Breast epithelium (tissue), 4 donors: ENCODE data around the gene STARD9. TPM values are rescaled to one million over a fixed set of nuclear protein-coding genes. Genes with fewer than 3 reads are reported as not detected.
A peak's percentile ranks its signal among the peaks of the same experiment; 100 is the strongest.
"Not testable (repeated sequence)": the region's sequence is repeated elsewhere in the genome, so short reads cannot be mapped to it uniquely, and the experiment has no call there.

ENCODE experiments used
- DNase-seq, 2 donors: peaks; one replicate each; pipeline ENCODE4 v3.0.0-alpha.2; 2019; ENCODE audit warnings: low spot score in 2 of 2
- H3K27ac ChIP-seq, 2 donors: fragments of 200-600 bp; sonication (generic) in 1 of 2; one replicate each; pipeline ENCODE4 v1.5.1; 2016 to 2019; ENCODE audit warnings: mild to moderate bottlenecking in 1 of 2
- H3K27me3 ChIP-seq, 2 donors: fragments of 200-600 bp; sonication (generic) in 1 of 2; one replicate each; pipeline versions ENCODE4 v1.5.1 to v1.6.0; 2017 to 2019; ENCODE audit warnings: control low read depth in 1 of 2, mild to moderate bottlenecking in 1 of 2
- H3K36me3 ChIP-seq: fragments of 200-600 bp; one replicate; pipeline ENCODE4 v1.5.1; 2019
- H3K4me1 ChIP-seq, 2 donors: fragments of 200-600 bp; sonication (generic); one replicate each; pipeline ENCODE4 v1.5.1; 2016 to 2019; ENCODE audit warnings: control low read depth in 1 of 2
- H3K4me3 ChIP-seq, 3 donors: fragments of 200-600 bp; sonication (generic); 1 replicate in 2 of 3; 2 replicates in 1 of 3; pipeline ENCODE4 v1.5.1; 2016 to 2019; ENCODE audit warnings: mild to moderate bottlenecking in 3 of 3, moderate library complexity in 2 of 3
- H3K9me3 ChIP-seq, 2 donors: fragments of 200-600 bp; sonication (generic) in 1 of 2; one replicate each; pipeline ENCODE4 v1.5.1; 2016 to 2019; ENCODE audit warnings: control low read depth in 1 of 2
- CTCF ChIP-seq, 3 donors: fragments of 450-650 bp; IDR thresholded peaks; one replicate each; pipeline ENCODE4 v1.5.1; 2016 to 2017; ENCODE audit warnings: antibody characterized with exemption in 3 of 3, mild to moderate bottlenecking in 3 of 3, moderate library complexity in 3 of 3
- POLR2A ChIP-seq: fragments of 450-650 bp; IDR thresholded peaks from one replicate; pipeline ENCODE4 v1.6.1; 2016; ENCODE audit warnings: antibody characterized with exemption, mild to moderate bottlenecking, moderate library complexity
- POLR2AphosphoS5 ChIP-seq, 3 donors: sonication (generic); formaldehyde crosslinking; IDR thresholded peaks; one replicate each; pipeline ENCODE4 v1.6.1; 2017; ENCODE audit warnings: antibody characterized with exemption in 3 of 3
- intact Hi-C: fragments of 100-400 bp; cut with DNase I; formaldehyde crosslinking; loops from one replicate; pipeline ENCODE4 v1.15.1; 2023; ENCODE audit warnings: low total_unique reads
- total RNA-seq, 3 donors: library from RNA; depleted of rRNA; stranded (reverse); fragments of >200 nt; gene quantifications; one replicate each; pipeline ENCODE4 v1.1.0, GENCODE V29; 2016

The STARD9 gene
- total RNA-seq, 3 donors from 2014 or later: 18.6 to 27.9 (median 27.5) TPM

- H3K4me3 ChIP-seq, DNase-seq, H3K4me1 ChIP-seq, H3K27ac ChIP-seq, H3K36me3 ChIP-seq, H3K27me3 ChIP-seq, intact Hi-C loops, H3K9me3 ChIP-seq: not testable (repeated sequence)
- peak; percentile 17 to 57 (median 46) for TF ChIP-seq POLR2AphosphoS5 (IDR thresholded peaks at IDR 0.05)
Measured at GRCh38 chr15:42556550-42557207, 18.7 kb upstream of the STARD9 start.

GRCh38 chr15:42558739-42559138 is 16.7 kb upstream of the STARD9 start:
- intact Hi-C loops: no loop called here
- no peak for DNase-seq
- Histone ChIP-seq H3K27me3 (no peaks in the 10 kb centered on the region), H3K9me3 (no peaks in the 10 kb centered on the region), H3K4me3 (no peak overlapping the region), H3K4me1 (no peaks in the 10 kb centered on the region), H3K27ac (no peak overlapping the region), H3K36me3 (no peaks in the 10 kb centered on the region)
- TF ChIP-seq POLR2A (no peak), CTCF (IDR thresholded peaks at IDR 0.05) (no peak), POLR2AphosphoS5 (IDR thresholded peaks at IDR 0.05) (no peak)

GRCh38 chr15:42576040-42576594 is 711 bp downstream of the STARD9 start:
- intact Hi-C loops: no loop called here
- Histone ChIP-seq H3K36me3 (no peaks in the 10 kb centered on the region), H3K9me3 (no peaks in the 10 kb centered on the region), H3K27me3 (no peaks in the 10 kb centered on the region), H3K4me1 (no peaks in the 10 kb centered on the region), H3K4me3 (peak overlapping the region; percentile 73 to 87 (median 79)), H3K27ac (peak overlapping the region; percentile 80 to 94)
- no peak for TF ChIP-seq CTCF (IDR thresholded peaks at IDR 0.05)
- no peak for TF ChIP-seq POLR2A
- no peak for TF ChIP-seq POLR2AphosphoS5 (IDR thresholded peaks at IDR 0.05)
- DNase-seq: no peak

GRCh38 chr15:42576776-42577175 is 1.4 kb downstream of the STARD9 start:
- Histone ChIP-seq H3K4me1 (no peaks in the 10 kb centered on the region), H3K9me3 (no peaks in the 10 kb centered on the region), H3K27ac (no peak overlapping the region), H3K36me3 (no peaks in the 10 kb centered on the region), H3K27me3 (no peaks in the 10 kb centered on the region), H3K4me3 (peak overlapping the region in 2 of 3 donors; percentile 73 to 87)
- TF ChIP-seq POLR2AphosphoS5 (IDR thresholded peaks at IDR 0.05) (no peak), POLR2A (no peak), CTCF (IDR thresholded peaks at IDR 0.05) (no peak)
- DNase-seq: no peak
- intact Hi-C loops: no loop called here

- Histone ChIP-seq H3K27me3 (no peaks in the 10 kb centered on the region), H3K4me1 (no peaks in the 10 kb centered on the region), H3K27ac (peak overlapping the region; percentile 50 to 67), H3K4me3 (peak overlapping the region in 2 of 3 donors; percentile 20 to 43), H3K9me3 (no peaks in the 10 kb centered on the region), H3K36me3 (no peaks in the 10 kb centered on the region)
- DNase-seq: no peak
- intact Hi-C loops: no loop called here
- TF ChIP-seq CTCF (IDR thresholded peaks at IDR 0.05) (no peak), POLR2AphosphoS5 (IDR thresholded peaks at IDR 0.05) (no peak), POLR2A (no peak)
Measured at GRCh38 chr15:42577514-42578031, 2.2 kb downstream of the STARD9 start.
